ENCODE data around the gene SLCO2A1. TPM values are rescaled to one million over a fixed set of nuclear protein-coding genes. Genes with fewer than 3 reads are reported as not detected.

The SLCO2A1 gene
- total RNA-seq, 1 donor from 2014 or later = 1.0 TPM

- no peak for TF ChIP-seq CTCF (IDR thresholded peaks at IDR 0.05)
- peaks cover 4% of the 10 kb centered on the region for H3K4me1 Mint-ChIP-seq (ENCODE audit: low read depth)
- no peak overlapping the region for H3K27ac Mint-ChIP-seq (ENCODE audit: unreplicated experiment)
- H3K9me3 Mint-ChIP-seq (ENCODE audit: low read depth) = no peaks in the 10 kb centered on the region
- no peak for DNase-seq (ENCODE audit: low spot score)
- no peaks in the 10 kb centered on the region for H3K36me3 Mint-ChIP-seq (ENCODE audit: low read depth)
- H3K4me3 Mint-ChIP-seq (ENCODE audit: unreplicated experiment) = no peak overlapping the region
- H3K27me3 Mint-ChIP-seq (ENCODE audit: low read depth) = no peaks in the 10 kb centered on the region
Observed at GRCh38 chr3:133932009-133932408, 97.7 kb downstream of the SLCO2A1 start.

DNA sequence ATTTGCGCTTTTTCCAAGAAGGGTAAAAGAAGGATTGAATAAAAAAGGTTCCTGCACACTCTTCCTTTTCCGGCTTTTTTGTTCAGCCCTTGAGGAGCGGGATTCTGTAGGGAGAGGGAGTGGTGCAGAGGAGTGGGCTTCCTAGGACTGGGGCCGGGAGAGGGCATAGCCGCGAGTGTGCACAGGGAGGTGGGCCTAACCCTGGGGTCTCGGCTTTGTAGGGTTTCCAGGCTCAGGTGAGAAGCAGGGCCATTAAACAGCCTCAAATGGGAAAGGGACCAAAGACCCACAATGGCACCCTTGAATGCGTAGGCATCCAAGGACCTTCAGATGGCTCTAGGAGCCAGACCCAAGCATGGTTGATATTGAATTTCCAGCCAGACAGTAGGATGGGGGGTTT, 98.6 kb downstream of the SLCO2A1 start:
- Mint-ChIP-seq H3K27me3 (ENCODE audit: low read depth) (no peaks in the 10 kb centered on the region), H3K27ac (ENCODE audit: unreplicated experiment) (no peak overlapping the region)
- DNase-seq (ENCODE audit: low spot score) = no peak

DNA sequence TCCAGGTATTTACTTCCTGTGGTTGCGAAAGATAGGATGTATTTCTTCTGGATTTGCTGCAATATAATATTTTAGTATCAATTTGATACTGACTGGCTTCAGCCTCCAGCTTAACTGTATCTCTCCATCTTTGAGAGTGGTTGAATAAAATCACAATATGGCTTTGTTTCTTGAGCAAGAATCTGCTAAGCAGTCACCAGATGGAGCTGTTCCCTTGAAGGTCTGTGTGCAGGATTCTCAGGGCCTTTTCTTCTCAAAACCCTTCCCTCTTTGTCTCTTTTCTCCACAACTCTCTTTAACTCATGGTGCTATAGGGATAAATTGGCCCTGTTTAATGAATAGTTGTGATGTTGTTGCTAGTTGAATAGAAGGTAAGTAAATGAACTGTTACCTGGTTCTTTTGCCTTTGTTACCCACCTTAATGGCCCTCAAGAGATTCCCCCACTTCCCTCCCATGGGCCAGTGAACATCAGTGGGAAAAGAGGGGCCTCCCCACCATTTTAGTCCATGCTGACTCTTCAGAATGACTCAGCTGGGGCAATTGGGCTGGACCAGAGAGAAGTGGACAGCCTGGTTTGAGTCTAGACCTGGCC, 99.3 kb downstream of the SLCO2A1 start:
- no peak for DNase-seq (ENCODE audit: low spot score)

More for the DNA sequence above, 98.6 kb downstream of the SLCO2A1 start:
- Mint-ChIP-seq H3K9me3 (ENCODE audit: low read depth) (no peaks in the 10 kb centered on the region), H3K4me1 (ENCODE audit: low read depth) (peaks cover 4% of the 10 kb centered on the region), H3K36me3 (ENCODE audit: low read depth) (no peaks in the 10 kb centered on the region), H3K4me3 (ENCODE audit: unreplicated experiment) (no peak overlapping the region)
- TF ChIP-seq CTCF (IDR thresholded peaks at IDR 0.05) = no peak

GRCh38 chr3:133928903-133929607, 100.7 kb downstream of the SLCO2A1 start:
- no peak for DNase-seq (ENCODE audit: low spot score)
- no peaks in the 10 kb centered on the region for H3K9me3 Mint-ChIP-seq (ENCODE audit: low read depth)
- H3K4me1 Mint-ChIP-seq (ENCODE audit: low read depth) = peaks cover 7% of the 10 kb centered on the region
- no peak for TF ChIP-seq CTCF (IDR thresholded peaks at IDR 0.05)
- no peaks in the 10 kb centered on the region for H3K36me3 Mint-ChIP-seq (ENCODE audit: low read depth)
- H3K27ac Mint-ChIP-seq (ENCODE audit: unreplicated experiment) = no peak overlapping the region
- no peaks in the 10 kb centered on the region for H3K27me3 Mint-ChIP-seq (ENCODE audit: low read depth)
- H3K4me3 Mint-ChIP-seq (ENCODE audit: unreplicated experiment) = no peak overlapping the region

More for the DNA sequence above, 99.3 kb downstream of the SLCO2A1 start:
- no peak overlapping the region for H3K27ac Mint-ChIP-seq (ENCODE audit: unreplicated experiment)
- no peak overlapping the region for H3K4me3 Mint-ChIP-seq (ENCODE audit: unreplicated experiment)
- no peaks in the 10 kb centered on the region for H3K27me3 Mint-ChIP-seq (ENCODE audit: low read depth)
- H3K9me3 Mint-ChIP-seq (ENCODE audit: low read depth) = no peaks in the 10 kb centered on the region
- TF ChIP-seq CTCF (IDR thresholded peaks at IDR 0.05) = peak; percentile 92
- H3K4me1 Mint-ChIP-seq (ENCODE audit: low read depth) = peaks cover 4% of the 10 kb centered on the region
- H3K36me3 Mint-ChIP-seq (ENCODE audit: low read depth) = no peaks in the 10 kb centered on the region

GRCh38 chr3:133928136-133928893, 101.4 kb downstream of the SLCO2A1 start:
- H3K4me1 Mint-ChIP-seq (ENCODE audit: low read depth) = peaks cover 10% of the 10 kb centered on the region
- peak overlapping the region; percentile 59 for H3K4me3 Mint-ChIP-seq (ENCODE audit: unreplicated experiment)
- DNase-seq (ENCODE audit: low spot score) = no peak
- no peak overlapping the region for H3K27ac Mint-ChIP-seq (ENCODE audit: unreplicated experiment)
- TF ChIP-seq CTCF (IDR thresholded peaks at IDR 0.05) = no peak
- no peaks in the 10 kb centered on the region for H3K36me3 Mint-ChIP-seq (ENCODE audit: low read depth)
- H3K9me3 Mint-ChIP-seq (ENCODE audit: low read depth) = no peaks in the 10 kb centered on the region
- no peaks in the 10 kb centered on the region for H3K27me3 Mint-ChIP-seq (ENCODE audit: low read depth)
